HG03460 (cell line): ENCODE data around the gene CD86.
"Not testable (repeated sequence)": the region's sequence is repeated elsewhere in the genome, so short reads cannot be mapped to it uniquely, and the experiment has no call there.

Experiments
- ATAC-seq: cut with Tn5 transposase; IDR thresholded peaks from one replicate; pipeline ENCODE4 v1.9.1; 2021; ENCODE audit not compliant: unreplicated experiment

The CD86 gene

DNA sequence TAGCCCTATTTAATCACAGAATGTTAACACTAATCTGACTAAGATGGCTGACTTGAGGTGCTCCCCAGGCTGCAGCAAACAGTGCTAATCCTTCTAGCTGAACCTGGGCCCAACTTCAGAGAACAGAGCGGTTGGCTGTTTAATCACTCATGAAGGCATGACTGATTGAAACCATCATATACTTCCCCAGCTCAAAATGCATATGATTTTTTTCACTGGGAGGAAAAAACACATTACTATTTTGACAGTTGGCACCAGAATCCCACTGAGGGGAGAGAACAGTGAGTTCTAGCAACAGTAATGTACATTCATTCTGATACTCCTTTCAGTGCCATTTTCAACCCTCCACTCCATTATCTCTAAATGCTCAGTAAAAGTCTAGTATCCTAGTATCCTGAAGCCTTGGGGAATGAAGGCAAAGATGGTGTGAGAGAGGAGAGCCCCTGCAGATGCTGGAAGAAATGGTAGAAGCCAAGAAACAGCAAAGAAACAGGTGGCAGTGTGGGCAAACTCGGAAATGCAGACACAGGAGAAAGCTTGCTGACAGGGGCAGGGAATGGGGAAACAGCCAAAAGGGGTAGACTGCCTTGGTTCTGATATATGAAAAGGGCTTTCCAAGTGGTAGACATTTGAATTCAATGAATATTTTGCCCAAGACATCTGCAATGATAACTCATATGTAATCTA lies 93.9 kb downstream of the CD86 start:
- no peak for ATAC-seq

DNA sequence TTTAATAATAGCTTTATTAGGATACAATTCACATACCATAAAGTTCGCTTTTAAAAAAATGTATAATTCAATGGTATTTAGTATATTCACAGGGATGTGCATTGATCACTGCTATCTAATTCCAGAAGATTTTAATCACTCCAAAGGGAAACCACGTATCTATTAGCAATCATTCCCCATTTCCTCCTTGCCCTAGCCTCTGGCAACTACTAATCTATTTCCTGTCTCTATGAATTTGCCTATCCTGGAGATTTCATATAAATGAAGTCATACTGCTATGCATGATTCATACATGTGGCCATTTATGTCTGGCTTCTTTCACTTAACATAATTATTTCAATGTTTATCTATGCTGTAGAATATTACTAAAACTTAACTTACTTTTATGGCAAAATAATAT lies 96.3 kb downstream of the CD86 start:
- ATAC-seq, result no peak

DNA sequence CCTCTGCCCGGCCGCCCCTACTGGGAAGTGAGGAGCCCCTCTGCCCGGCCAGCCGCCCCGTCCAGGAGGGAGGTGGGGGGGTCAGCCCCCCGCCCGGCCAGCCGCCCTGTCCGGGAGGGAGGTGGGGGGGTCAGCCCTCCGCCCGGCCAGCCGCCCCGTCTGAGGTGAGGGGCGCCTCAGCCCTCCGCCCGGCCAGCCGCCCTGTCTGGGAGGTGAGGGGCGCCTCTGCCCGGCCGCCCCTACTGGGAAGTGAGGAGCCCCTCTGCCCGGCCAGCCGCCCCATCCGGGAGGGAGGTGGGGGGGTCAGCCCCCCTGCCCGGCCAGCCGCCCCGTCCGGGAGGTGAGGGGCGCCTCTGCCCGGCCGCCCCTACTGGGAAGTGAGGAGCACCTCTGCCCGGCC lies 109.8 kb downstream of the CD86 start:
- not testable (repeated sequence) for ATAC-seq

DNA sequence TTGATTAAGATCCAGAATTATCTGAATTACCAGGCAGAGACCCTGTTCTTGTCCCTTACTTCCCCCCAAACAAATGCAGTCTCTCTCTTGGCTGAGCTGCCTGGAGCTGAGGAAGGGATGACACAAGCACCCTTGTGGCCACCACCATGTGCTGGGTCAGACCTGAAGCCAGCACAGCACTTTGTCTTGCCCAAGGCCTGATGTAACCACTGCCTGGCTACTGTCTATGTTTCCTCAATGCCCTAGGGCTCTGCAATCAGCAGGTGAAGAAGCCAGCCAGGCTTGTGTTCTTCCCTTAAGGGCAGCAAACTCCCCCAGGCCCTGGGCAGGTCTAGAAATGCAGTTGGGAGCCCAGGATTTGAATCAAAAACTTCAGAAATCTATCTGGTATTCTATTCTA lies 112.5 kb downstream of the CD86 start:
- ATAC-seq, result no peak

DNA sequence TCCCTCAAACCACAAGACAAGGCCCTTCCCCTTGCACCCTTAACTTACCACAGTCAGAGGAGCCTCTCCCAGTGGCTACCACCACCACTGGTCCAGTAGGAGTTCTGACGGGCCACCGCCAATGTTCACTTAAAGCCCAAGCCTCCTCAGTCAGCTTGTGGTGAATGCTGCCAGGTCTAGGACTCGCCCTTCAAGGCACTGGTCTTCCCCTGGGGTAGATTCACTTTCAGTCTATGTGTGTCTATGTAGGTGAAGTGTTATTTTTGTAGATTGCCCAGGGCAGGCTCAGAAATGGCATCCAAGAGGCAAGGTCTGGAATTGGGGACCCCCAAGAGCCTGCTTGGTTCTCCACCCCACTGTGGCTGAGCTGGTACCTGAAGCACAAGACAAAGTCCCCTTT lies 112.9 kb downstream of the CD86 start:
- peak; percentile 59 for ATAC-seq

DNA sequence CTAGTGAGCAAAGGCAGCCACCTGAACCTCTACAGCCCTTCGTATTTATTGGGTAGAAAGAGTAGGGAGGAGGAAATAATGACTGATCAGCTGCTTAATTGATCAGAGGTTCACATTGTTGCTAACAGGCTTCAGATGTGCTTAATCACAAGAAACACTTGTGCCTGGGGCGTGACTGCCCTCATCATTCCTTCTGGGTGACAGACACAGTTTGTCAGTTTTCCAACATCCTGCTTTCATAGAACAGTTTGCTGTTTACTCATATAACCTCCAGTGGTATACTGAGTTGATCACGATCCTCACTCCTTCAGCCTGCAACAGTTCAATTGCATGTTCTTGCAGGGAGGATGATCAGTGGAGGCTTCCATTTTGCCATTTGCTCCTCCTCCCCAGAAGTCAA lies 114.7 kb downstream of the CD86 start:
- no peak for ATAC-seq
